Astrocyte of the spinal cord (primary cell): Measurements from ENCODE around the gene PBX4.

Source experiments
- DNase-seq: peaks from one replicate; pipeline ENCODE4 v3.0.0; 2011; ENCODE audit warnings: low read depth, low spot score
- H3K4me3 ChIP-seq: 2 replicates; pipeline ENCODE4 v1.5.1; 2011; ENCODE audit warnings: low read depth, mild to moderate bottlenecking, low read length, moderate library complexity
- in situ Hi-C: cut with HindIII; loops from 2 replicates; pipeline ENCODE4 v1.10.0; 2017; ENCODE audit warnings: low sequenced_read_pairs
- TF ChIP-seq, protein P1 (sequence below): IDR thresholded peaks from 2 replicates; pipeline ENCODE4 v1.5.1; 2012; ENCODE audit warnings: low read depth, mild to moderate bottlenecking, low read length, inconsistent platforms

The PBX4 gene

DNA sequence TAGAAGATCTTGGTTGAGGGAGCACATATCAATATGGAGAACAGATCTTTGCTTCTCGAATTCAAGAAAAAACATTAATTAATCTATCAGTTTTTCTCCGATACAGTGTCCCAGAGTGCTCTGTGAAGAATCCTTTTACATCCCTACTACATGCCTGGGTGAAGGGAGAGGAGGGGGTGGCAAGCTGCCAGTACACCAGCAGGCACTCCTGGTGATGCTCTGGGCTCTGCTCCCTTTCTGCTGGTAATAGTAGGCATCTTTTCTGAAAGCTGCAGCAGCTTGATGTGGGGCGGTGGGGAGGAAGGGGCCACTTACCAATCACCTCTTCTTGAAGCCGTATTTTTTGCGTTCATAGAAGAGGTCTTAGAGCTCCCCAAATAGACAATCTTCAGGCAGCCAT is 30.7 kb downstream of the PBX4 start:
- DNase-seq = no peak
- TF ChIP-seq, protein P1, sequence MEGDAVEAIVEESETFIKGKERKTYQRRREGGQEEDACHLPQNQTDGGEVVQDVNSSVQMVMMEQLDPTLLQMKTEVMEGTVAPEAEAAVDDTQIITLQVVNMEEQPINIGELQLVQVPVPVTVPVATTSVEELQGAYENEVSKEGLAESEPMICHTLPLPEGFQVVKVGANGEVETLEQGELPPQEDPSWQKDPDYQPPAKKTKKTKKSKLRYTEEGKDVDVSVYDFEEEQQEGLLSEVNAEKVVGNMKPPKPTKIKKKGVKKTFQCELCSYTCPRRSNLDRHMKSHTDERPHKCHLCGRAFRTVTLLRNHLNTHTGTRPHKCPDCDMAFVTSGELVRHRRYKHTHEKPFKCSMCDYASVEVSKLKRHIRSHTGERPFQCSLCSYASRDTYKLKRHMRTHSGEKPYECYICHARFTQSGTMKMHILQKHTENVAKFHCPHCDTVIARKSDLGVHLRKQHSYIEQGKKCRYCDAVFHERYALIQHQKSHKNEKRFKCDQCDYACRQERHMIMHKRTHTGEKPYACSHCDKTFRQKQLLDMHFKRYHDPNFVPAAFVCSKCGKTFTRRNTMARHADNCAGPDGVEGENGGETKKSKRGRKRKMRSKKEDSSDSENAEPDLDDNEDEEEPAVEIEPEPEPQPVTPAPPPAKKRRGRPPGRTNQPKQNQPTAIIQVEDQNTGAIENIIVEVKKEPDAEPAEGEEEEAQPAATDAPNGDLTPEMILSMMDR = no peak
- in situ Hi-C loops = no loop called here
- H3K4me3 ChIP-seq = no peak overlapping the region

DNA sequence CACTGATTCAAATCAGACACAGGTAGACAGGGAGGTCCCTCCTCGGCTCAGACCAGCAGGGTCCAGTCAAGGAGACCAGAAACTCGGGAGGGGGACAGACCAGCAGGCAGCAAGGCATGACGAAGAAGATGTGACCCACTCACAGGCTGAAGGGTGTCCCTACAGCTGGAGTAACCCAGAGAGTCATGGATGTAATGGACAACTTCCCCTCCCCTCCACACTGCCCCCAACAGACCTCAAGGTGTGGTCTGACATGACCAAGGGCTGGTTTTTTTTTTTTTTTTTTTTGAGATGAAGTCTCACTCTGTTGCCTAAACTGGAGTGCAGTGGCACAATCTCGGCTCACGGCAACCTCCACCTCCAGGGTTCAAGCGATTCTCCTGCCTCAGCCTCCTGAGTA is 34.1 kb downstream of the PBX4 start:
- in situ Hi-C loops = no loop called here
- TF ChIP-seq, protein P1 = no peak
- DNase-seq = no peak
- H3K4me3 ChIP-seq = no peak overlapping the region

DNA sequence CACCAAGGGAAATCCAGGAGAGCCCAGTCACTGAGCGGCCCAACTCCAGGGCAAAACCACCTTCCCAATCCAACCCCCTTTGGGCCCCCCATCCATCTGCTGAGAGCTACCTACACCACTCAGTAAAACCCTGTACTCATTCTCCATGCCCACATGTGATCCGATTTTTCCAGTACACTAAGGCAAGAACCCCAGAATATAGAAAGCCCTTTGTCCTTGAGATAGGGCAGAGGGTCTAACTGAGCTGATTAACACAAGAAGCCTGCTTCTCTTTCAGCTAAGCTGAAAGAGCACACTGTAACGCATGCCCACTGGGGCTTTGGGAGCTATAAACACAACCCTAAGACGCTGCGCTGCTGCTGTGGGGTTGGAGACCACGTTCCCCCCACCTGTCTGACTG is 36.0 kb downstream of the PBX4 start:
- TF ChIP-seq, protein P1 = no peak
- DNase-seq = no peak
- in situ Hi-C loops = no loop called here
- H3K4me3 ChIP-seq = no peak overlapping the region

DNA sequence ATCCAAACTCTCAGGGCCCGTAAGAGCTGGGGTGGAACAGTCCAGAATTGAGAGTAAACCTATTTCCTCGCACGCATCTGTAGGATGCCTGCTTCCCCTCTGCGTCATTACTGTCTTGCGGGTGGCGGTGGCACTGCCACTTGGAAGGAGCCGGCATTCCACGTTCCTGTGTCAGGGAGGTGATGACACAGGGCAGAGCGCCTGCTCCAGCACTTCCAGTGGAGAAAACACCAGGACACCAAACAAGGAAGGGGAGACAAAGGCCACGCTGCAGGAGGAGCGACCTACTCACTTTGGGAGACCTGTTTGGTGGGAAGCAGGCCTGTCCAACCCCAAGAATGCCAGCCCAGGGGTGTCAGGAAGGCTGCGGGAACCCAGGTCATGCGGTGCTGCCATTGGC is 37.1 kb downstream of the PBX4 start:
- DNase-seq = no peak
- H3K4me3 ChIP-seq = no peak overlapping the region
- TF ChIP-seq, protein P1 = no peak
- in situ Hi-C loops = no loop called here

DNA sequence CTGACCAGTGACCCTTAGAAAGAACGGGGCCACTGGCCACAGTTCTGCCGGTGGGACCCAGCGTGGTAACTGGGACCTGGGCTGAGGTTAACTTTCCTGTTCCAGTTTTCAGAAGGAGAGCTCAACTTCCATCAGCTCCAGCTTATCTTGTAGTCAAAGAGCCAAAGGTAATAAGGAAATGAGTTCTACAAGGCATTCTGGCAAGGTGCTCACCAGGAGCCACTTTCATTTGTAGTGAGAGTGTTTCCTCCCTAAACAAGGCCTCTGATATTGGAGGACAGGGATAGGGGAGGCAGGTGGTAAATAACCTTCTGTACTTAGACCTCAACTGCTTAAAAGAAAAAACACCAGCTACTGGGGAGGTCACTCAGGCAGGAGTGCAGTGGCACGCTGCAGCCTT is 38.1 kb downstream of the PBX4 start:
- TF ChIP-seq, protein P1 = no peak
- no peak for DNase-seq
- in situ Hi-C loops = no loop called here
- H3K4me3 ChIP-seq = no peak overlapping the region

DNA sequence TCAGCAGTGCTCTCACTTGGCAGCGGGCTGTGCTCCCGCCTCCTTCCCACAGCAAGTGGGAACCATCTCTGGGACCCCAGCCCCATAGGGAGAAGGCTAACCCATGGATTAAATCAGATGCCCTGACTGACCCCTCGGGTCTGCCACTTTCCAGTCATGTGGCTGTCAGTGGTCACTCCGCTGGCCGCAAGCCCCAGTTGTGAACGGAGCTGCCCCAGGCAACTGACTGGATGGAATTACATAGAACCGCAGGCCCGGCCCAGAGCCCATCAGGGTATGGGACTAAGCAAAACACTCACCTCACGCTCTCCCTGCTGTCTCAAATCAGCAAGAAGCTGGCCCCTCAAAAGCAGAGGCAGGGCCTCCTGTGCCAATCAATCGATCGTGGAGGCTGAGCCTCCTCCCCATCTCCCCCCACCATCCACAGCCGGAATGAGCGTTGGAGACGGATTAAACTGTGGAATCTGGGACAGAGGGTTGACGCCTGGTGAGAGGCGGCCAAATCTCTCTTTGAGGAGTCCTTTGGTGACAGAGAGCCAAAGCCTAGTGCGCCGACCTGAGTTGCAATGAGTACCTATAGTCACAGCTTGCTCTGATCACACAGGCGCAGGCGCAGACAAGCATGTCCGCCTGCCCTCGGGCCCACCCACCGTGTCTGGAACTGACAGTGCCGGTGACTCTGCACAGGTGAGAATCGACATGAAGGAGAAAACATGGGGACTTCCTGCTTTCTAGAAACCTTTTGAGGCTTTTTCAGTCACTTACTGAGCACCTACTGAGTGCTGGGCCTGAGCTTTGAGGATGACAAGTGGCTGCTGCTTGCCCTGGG is 38.7 kb downstream of the PBX4 start:
- no peak overlapping the region for H3K4me3 ChIP-seq
- TF ChIP-seq, protein P1 = no peak
- DNase-seq = no peak
- in situ Hi-C loops = no loop called here
